Bronchial epithelial cell (primary cell): Measurements from ENCODE around the gene FBXO46. TPM values are rescaled to one million over a fixed set of nuclear protein-coding genes. Genes with fewer than 3 reads are reported as not detected.

Experiments used
- DNase-seq: peaks from one replicate; pipeline ENCODE4 v3.0.0-alpha.2; 2010; ENCODE audit warnings: low read depth
- FAIRE-seq: peaks from 2 replicates; lab custom pipeline; 2011; peaks lifted over from hg19 to GRCh38; lab: Jason Lieb, UNC
- H3K27me3 ChIP-seq: 2 replicates; pipeline ENCODE4 v1.5.1; 2011; ENCODE audit warnings: low read length; ENCODE audit not compliant: control insufficient read depth, insufficient read depth
- H3K36me3 ChIP-seq: 2 replicates; pipeline ENCODE4 v1.5.1; 2011; ENCODE audit warnings: low read length; ENCODE audit not compliant: control insufficient read depth, insufficient read depth
- H3K4me3 ChIP-seq: 2 replicates; pipeline ENCODE4 v1.5.1; 2011; ENCODE audit warnings: mild to moderate bottlenecking, low read depth, low read length, control low read depth
- total RNA-seq: library from RNA; depleted of rRNA; stranded (reverse); fragments of >200 nt; gene quantifications from 2 replicates; pipeline ENCODE4 v1.2.1, GENCODE V29; 2014
- TF ChIP-seq, protein P1 (sequence below): IDR thresholded peaks from 2 replicates; pipeline ENCODE4 v1.5.1; 2011; ENCODE audit warnings: mild to moderate bottlenecking, moderate library complexity, low read length, control low read depth, inconsistent platforms; ENCODE audit not compliant: insufficient read depth, severe bottlenecking

The FBXO46 gene
- total RNA-seq, 1 donor from 2014 or later: 2.4 TPM

DNA sequence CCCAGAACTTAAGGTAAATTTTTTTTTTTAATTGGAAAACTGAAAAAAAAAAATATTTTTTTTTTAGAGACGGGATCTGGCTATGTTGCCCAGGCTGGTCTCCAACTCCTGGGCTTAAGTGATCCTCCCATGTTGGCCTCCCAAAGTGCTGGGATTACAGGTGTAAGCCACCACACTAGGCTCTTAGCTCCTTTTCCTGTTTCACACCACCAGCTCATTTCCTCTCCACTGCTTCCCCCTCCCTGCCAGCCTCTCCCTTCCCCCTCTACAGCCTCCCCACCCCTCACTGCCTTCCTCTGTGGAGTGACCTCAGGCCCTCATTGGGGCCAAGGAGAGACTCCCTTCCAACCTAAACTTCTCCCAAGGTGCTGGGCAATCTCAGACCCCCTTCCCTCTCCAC, 66.9 kb downstream of the FBXO46 start:
- Histone ChIP-seq H3K4me3 (no peak overlapping the region), H3K27me3 (no peaks in the 10 kb centered on the region), H3K36me3 (no peaks in the 10 kb centered on the region)
- TF ChIP-seq, protein P1, sequence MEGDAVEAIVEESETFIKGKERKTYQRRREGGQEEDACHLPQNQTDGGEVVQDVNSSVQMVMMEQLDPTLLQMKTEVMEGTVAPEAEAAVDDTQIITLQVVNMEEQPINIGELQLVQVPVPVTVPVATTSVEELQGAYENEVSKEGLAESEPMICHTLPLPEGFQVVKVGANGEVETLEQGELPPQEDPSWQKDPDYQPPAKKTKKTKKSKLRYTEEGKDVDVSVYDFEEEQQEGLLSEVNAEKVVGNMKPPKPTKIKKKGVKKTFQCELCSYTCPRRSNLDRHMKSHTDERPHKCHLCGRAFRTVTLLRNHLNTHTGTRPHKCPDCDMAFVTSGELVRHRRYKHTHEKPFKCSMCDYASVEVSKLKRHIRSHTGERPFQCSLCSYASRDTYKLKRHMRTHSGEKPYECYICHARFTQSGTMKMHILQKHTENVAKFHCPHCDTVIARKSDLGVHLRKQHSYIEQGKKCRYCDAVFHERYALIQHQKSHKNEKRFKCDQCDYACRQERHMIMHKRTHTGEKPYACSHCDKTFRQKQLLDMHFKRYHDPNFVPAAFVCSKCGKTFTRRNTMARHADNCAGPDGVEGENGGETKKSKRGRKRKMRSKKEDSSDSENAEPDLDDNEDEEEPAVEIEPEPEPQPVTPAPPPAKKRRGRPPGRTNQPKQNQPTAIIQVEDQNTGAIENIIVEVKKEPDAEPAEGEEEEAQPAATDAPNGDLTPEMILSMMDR: no peak
- FAIRE-seq (no peak), DNase-seq (no peak)

DNA sequence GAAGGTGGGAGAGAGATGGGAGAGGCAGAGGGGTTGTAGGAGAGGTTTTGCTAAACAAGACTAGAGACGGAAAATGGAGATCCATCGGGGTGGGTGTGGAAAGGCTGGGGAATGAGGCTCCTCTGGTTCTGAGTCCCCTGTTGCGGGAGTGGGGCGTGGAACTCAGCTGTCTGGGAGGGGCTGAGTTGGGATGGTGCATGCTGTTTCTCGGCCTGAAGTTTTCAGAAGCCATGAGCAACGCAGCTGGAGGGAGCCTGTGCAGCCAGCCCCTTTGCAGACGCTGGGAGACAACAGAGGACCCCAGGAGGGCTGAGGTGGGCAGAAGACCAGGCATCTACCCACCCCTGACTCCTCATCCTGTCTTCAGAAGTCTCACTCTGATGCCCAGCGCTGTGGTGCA, 70.1 kb downstream of the FBXO46 start:
- FAIRE-seq (no peak), DNase-seq (no peak)
- no peaks in the 10 kb centered on the region for H3K27me3 ChIP-seq
- no peaks in the 10 kb centered on the region for H3K36me3 ChIP-seq
- no peak overlapping the region for H3K4me3 ChIP-seq
- TF ChIP-seq, protein P1: no peak

Other genes with a start within 250 kb of the FBXO46 start
- 2.1 and 2.9 TPM in 2 replicates for gene RTN2, start 233.8 kb downstream of the FBXO46 start, total RNA-seq
- gene PPM1N, start 232.5 kb downstream of the FBXO46 start, total RNA-seq: 1.4 and 1.6 TPM in 2 replicates
- gene VASP, start 223.4 kb downstream of the FBXO46 start, total RNA-seq: 59.0 and 86.0 TPM in 2 replicates
- gene OPA3, start 146.1 kb downstream of the FBXO46 start, total RNA-seq: 5.3 and 7.0 TPM in 2 replicates
- gene GPR4, start 128.7 kb downstream of the FBXO46 start, total RNA-seq: not detected in 2 replicates
- gene EML2, start 91.5 kb downstream of the FBXO46 start, total RNA-seq: 144 and 153 TPM in 2 replicates
- gene GIPR, start 62.7 kb downstream of the FBXO46 start, total RNA-seq: 0.38 and 0.53 TPM in 2 replicates
- gene SNRPD2, start 38.9 kb downstream of the FBXO46 start, total RNA-seq: 429 and 572 TPM in 2 replicates
- gene QPCTL, start 38.2 kb downstream of the FBXO46 start, total RNA-seq: 7.7 and 11.6 TPM in 2 replicates
- not detected in 2 replicates for gene MEIOSIN, start 2.5 kb upstream of the FBXO46 start, total RNA-seq
- 1.7 and 2.1 TPM in 2 replicates for gene SIX5, start 38.4 kb upstream of the FBXO46 start, total RNA-seq
- gene DMPK, start 51.6 kb upstream of the FBXO46 start, total RNA-seq: 4.7 and 9.1 TPM in 2 replicates
- 25.3 and 29.0 TPM in 2 replicates for gene DMWD, start 61.9 kb upstream of the FBXO46 start, total RNA-seq
- gene RSPH6A, start 84.4 kb upstream of the FBXO46 start, total RNA-seq: under 0.01 TPM in 1 of 2 replicates, not detected in the other
- gene SYMPK, start 132.3 kb upstream of the FBXO46 start, total RNA-seq: 27.9 and 29.7 TPM in 2 replicates
- gene FOXA3, start 133.4 kb upstream of the FBXO46 start, total RNA-seq: not detected in 2 replicates
- gene IRF2BP1, start 155.2 kb upstream of the FBXO46 start, total RNA-seq: 11.3 and 11.8 TPM in 2 replicates
- gene MYPOP, start 171.7 kb upstream of the FBXO46 start, total RNA-seq: 0.53 and 0.90 TPM in 2 replicates
- not detected in 2 replicates for gene NANOS2, start 183.9 kb upstream of the FBXO46 start, total RNA-seq
- gene NOVA2, start 243.0 kb upstream of the FBXO46 start, total RNA-seq: not detected in 2 replicates